Stimulated activated CD4-positive, alpha-beta T cell treated with anti-CD3 and anti-CD28 coated beads, Interleukin-12 subunit alpha, Interleukin-12 subunit beta, amount 100 ng/mL, for 24 hours (primary cell): ENCODE data around the gene DLGAP4.

Experiments used
- DNase-seq, 2 experiments: peaks; one replicate each; pipeline ENCODE4 v3.0.0-alpha.2; 2020; ENCODE audit warnings: low read depth in 2 of 2

DLGAP4 gene

DNA sequence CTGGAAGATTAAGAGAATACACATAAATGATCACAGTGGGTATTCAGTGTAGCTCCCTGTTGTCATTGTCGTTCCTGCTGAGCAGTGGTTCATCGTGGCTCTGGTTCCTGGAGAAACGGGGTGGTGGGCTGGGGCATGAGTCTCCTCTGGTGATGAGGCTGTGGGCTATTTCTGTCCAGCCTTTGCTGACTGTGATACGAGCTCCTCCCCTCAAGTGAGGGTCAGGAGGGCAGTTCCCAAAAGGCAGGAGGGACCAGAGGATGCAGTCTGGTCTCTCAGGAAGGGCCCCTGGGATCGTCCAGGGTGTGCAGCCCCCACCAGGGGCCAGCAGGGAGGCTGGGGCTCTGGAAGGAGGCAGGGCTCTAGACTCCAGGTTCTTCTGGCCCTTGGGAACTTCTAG lies 31.1 kb upstream of the DLGAP4 start:
- no peak for DNase-seq

DNA sequence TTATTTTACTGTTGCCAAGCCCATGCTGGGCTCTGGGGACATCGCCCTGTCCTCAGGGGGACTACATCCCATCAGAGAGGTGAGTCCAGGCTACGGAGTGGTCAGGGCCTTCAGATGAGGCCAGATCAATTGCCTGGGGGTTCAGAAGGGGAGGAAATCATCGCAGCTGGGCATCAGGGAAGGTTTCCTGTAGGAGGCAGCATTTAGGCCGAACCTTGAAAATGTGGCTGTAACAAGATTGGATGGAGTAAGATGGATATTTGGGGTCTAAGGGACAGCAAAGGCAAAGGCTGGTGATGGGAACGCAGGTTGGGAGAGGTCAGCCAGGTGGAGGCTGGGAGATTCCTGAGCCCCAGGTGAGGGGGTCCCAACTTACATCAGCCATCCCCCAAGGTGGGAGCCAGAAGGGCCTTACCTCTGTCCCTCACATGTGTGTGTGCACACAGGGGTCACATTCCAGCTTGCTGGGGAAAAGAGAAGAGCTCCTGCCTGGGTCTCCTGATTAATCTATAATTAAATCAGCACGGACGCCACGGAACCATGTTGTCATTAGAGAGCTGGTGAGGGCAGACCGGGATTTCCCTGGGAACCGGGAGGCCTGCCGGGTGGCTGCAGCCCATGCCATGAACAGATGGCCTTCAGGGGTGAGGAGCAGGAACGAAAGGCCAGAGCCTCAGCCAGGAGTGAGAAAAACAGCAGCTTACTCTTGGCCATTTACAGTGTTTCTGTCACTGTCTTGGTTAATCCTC lies 30.5 kb upstream of the DLGAP4 start:
- no peak for DNase-seq

DNA sequence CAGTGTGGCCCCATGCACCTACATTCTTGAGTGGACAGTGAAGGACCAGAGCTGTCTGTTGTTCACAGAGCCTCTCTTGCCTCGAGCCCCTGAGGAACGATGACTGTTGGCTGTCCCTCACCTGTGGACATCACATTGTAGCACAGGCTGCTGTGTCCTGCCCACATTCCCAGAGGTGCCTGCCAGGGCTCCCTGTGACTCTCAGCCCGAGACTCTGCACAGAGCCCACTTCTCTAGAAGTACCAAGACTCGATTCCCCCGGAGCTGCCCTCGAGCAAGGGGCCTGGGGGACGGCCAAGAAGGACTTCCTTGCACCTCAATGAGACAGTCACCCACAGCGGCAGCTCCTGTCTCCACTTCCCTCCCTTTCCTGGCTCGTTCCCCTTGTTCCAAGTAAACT lies 28.6 kb upstream of the DLGAP4 start:
- no peak for DNase-seq

DNA sequence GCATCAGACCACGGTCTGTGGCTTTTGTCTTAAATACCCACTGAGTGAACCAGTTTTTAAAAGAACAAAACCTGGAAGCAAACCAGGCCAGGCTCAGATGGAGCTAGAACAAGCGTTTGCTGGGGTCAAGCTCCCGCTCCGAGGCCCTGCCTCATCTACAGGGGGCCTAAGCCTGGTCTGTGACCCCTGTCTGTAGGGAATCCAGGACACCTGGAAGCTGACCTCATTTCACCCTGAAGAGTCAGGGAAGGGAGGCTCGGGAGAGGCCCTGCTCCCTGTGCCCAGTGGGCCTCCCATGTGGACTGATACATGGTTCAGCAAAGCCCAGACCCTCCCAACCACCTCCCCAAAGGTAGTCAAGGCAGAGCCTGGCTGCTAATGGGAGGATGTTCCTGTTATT lies 26.8 kb upstream of the DLGAP4 start:
- no peak for DNase-seq

DNA sequence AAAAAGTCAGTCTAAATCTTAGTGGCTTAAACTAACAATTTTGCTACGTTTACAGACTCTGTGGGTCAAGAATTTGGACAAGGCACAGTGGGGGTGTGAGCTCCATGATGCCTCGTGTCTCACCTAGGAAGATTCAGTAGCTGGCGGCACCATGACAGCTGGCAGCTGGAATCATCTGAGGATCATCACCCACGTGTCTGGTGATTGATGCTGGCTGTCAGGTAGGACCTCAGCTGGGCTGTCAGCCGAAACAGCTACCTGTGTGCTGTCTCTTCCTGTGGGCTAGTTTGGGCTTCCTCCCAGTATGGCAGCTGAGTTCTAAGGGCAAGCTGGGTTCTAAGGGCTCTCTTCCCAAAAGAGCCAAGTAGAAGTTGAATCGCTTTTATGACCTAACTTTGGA lies 26.4 kb upstream of the DLGAP4 start:
- DNase-seq, result no peak

DNA sequence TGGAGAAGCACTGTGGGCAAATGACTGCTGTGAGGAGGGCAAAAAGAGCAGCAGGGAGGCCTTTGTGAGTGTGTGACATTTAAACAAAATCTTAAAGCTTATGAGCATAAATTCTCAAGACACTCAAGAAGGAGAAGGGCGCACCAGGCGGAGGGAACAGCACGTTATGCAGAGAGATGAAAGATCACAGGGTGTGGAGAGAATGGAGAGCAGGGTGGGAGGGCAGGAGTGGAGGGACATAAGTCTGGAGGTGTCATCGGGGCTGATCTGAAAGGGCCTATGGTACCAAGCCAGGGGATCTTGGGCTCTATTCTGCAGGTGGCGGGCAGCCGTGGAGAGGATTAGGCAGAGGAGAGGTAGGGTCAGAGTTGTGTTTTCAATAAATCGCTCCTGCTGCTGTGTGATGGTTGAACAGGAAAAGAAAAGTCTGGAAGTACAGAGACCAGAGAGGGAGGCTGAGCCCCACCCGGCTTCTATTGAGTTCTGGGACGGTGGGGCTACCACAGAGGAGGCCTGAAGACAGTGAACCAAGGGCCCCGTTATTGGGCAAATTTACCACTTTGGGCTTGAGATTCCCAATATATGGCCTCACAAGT lies 24.3 kb upstream of the DLGAP4 start:
- no peak for DNase-seq

DNA sequence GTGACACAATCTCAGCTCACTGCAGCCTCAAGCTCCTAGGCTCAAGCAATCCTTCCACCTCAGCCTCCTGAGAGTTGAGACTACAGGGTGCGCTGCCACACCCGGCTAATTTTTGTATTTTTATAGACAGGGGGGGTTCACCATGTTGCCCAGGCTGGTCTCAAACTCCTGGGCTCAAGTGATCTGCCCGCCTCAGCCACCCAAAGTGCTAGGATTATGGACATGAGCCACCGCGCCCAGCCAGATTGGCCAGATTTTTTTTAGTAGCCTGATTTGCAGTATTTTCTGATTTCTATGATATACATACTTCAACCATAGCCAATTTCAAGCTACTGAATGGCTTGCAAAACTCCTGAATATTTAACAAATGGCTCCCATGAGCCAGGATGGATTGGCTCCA lies 21.4 kb upstream of the DLGAP4 start:
- no peak for DNase-seq

DNA sequence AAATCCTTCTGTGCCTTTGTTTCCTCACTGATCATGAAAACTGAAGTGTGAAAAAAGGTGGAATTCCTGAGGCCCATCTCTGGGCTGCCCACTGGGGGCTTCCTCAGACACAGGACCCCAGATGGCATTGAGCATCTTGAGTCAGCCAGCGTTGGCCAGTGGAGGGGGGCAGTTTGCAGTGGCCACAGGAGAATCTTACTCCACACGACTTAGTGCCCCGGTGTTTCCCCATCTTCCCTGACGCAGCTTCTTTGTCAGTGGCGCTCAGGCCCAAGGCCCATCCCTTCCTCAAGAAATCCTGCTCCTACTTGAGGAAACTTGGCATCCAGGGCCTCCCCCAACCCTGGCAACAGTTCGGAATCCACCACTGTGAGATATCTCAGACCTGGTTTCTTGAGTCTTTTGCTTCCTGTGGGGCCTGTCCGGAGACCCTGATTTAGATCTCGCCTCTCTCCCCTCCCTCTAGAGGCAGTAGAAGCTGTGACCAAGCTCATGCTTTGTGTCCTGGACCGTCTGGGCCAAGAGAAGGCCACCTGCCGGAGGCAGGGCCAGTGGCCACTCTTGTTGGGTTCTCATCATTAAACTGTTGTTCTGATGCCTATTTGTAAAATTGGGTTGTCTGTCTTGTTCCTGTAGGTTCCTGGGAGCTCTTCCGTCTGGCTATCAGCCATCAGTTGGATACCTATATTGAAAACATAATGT lies 20.2 kb upstream of the DLGAP4 start:
- no peak for DNase-seq

DNA sequence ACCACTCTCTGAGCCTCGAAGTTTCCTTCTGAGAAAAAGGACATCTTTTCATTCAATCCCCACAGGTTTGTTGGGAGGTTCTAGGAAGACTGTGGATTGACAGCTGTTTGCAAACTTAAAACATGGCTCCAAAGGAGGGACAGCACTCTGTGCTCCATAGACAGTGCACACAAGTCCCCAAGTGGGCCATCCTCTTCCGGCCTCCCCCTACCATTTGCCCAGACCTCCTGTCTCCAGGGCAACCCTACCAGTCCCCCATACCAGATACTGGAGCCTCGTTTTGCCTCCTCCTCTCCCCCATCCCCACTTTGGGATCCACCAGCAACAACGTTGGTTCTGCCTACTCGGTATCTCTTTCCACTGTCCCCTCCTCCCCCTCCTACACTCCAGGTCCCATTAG lies 8.5 kb upstream of the DLGAP4 start:
- no peak for DNase-seq

DNA sequence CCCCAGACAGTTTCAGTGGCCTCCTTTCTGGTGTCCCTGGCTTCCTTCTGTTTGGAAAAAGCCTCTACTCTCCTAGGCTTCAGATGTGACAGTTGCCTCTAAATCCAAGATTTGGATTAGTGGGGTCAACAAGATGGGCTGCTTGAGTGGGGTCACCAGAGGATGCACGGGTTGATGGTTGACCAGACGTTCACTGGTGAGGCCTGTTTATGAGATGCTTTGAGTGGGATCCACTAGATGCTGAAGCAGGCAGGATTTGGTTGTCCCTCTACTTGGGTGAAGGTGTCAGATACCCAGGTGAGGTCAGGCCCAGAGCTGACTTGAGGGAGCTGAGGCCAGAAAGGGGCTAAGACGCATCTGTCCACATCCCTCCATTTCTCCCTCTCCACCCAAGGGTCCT lies 8.1 kb upstream of the DLGAP4 start:
- DNase-seq, result no peak

DNA sequence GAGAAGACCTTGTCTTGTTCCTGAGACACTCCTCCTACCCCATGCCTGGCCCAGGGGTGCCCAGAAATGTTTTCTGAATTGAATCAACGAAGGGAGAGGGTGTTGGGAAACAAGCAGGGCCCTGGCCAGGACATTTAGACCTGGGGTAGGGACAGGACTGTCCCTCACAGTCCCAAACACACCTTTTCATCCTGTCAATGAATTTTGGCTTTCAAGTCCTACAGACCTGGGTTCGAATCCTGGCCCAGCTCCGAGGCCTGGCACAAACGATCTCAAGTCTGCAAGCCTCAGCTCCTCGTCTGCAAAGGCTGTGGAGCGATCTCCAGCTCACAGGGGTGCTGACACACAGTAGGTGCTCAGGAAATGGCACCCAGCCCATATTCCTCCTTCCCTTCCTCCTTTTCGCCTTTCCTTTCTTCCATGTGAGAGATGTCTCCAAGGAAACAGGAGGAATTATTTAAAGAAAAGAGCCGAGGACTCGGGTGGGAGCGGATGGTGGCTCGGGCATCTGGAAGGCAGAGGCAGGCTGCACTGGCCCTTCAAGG lies 7.3 kb upstream of the DLGAP4 start:
- DNase-seq, result no peak

DNA sequence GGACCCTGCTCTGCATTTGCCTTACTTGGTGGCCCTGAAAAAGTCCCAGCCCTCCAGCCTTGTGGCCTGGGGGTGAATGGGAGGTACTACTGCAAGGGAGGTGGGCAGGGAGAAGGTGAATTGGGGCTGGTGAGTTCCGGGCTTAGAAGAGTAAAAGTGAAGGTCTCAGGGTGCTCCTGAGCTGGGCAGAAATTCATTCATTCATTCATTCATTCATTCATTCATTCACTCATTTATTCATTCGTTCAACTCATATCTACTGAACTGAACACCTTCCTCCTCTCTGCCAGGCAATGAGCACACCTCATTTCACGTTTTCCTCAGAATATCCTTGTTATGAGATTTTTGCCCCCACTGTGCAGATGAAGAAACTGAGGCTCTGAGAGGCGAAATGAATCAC lies 6.7 kb upstream of the DLGAP4 start:
- DNase-seq, result no peak

DNA sequence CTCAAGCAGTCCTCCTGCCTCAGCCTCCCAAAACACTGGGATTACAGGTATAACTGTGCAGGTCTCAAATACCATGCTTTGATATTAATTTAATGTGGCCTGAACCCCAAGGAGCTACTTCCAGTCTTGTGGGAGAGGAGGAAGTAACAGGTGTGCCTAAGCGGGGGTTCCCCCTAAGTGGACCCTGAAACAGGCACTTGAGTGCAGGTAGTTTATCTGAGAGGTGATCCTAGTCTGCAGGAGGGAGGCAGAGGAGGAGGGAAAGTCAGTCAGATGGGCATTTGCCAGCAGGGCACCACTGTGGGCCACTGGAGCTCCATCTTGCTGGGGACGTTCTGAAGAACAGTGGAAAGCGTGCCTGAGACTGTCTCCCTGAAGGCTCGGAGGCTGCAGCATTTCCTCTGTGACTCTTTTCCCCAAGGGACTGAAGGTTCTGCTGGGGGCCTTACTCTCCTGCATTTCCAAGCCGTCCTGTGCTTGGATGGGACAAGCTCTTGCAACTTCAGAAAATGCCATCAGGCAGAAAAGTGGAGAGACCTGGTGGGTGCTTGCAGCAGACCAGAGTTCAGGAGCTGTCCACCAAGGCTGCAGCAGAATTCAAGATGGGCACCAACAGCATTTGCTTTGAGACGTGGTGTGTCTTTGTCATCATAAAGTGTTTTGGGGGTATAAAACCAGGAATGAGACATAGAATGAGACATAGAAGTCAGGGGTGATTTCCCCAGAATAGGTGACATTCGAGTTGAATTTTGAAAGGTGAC lies 4.6 kb upstream of the DLGAP4 start:
- no peak for DNase-seq

DNA sequence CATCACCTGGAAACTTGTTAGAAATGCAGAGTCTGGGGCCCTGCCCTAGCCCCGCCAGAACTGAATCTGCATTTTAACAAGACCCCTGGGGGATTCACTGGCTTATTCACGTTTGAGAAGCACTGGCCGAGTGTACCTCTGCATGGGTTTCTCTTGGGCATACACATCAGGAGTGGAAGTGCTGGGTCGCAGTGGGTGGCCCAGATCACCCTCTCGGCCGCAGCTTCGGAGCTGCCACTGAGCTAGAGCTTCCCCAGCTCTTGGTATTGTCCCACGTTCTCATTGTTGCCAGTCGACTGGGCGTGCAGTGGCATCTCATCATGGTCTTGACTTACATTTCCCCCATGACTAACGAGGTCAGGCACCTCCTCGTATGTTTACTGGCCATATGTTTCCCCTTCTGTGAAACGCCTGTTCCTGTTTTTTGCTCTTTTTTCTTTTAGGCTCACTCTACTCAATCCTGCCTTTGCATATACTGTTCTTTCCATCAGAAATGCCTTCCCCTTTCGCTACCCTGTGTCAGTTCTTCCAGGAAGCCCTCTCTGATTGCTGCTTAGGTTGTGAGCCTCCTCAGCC lies 3.0 kb upstream of the DLGAP4 start:
- DNase-seq, result no peak

DNA sequence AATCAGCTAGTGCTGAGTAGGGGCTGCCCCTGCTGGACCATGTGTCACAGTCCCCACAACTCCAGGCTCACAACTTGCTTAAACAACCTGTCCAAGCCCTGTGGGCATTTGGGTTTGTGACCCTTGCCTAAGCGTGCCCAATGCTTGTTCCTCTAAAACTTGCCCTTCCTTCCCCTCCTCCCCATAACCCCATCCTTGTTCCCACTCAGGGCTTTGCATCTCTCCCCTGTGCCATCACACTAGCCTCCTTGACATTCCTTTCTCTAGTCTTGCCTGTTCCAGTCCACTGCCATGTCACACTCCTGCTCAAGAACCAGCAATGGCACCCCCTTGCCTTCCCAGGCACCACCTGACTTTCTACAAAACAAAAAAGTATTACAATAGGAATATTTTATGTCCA lies 2.3 kb upstream of the DLGAP4 start:
- DNase-seq, result no peak

DNA sequence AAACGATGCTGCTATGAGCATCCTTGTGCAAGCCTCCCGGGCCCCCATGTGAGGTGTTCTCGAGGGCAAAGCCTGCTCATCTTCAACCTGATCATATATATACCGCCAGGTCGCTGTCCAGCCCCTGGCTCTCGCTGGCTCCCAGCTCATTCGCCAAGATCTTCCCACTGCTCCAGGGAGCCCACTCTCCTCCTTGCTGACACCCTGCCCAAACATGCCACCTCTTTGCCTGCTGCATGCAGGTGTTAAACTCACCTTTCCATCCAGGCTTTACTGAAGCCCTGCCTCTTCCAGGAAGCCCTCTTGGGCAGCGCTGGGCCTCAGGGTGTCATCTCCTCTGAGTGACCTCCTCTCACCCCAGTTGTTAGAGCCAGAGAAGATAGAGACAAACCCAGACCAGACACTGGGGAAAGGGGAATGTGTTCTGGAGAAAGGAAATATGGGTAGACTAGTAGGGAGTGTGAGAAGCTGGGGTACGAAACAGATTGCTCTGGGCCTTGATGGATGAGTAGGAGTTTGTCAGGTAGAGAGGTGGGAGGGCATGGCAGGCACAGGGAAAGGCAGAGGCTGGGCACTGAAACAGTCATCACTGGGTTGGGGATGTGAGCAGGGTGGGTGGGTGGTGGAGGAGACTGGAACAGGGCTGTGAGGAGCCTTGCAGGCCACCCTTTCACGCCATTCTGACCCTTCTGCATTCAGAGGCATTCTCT lies 1.2 kb upstream of the DLGAP4 start:
- no peak for DNase-seq

DNA sequence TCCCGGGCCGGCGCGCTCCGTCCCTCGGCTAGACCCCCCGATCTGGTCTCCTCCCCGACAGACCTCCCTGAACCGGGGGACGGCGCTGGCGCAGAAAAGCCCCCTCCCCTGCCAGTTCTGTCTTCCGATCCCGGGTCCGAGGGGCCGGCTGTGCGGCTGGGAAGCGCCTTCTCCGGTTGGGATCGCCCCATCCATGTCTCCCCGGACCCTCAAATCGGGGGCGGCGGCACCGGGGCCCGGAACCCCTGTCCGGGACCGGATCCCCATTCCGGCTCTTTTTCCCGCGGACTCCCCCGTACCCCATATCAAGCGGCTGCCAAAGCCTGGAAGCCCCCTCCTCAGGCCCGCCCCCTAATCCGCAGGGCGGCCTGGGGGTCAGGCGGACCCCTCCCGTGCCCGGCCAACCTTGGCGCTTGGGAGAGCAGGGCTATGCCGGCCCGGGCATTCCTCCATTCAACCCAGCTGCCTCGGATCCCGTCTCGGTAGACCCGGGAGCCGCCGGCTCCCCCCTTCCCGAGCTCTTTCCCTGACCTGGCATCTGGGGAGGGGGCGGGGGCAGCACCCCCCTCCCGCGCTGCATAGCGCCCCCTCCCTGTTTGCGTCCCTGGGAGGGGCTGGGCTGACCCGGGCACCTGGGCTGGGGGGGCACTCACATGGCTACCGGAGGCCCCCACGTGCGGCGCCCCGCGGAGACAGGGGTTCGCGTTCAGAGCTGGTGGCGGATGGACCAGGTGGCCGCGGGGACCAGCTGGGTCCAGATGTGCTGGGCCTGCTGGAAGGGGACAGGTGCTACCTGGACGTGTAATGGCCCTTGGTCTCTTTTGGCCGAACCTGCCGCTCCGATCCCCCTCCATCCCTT lies 643 bp downstream of the DLGAP4 start:
- no peak for DNase-seq

DNA sequence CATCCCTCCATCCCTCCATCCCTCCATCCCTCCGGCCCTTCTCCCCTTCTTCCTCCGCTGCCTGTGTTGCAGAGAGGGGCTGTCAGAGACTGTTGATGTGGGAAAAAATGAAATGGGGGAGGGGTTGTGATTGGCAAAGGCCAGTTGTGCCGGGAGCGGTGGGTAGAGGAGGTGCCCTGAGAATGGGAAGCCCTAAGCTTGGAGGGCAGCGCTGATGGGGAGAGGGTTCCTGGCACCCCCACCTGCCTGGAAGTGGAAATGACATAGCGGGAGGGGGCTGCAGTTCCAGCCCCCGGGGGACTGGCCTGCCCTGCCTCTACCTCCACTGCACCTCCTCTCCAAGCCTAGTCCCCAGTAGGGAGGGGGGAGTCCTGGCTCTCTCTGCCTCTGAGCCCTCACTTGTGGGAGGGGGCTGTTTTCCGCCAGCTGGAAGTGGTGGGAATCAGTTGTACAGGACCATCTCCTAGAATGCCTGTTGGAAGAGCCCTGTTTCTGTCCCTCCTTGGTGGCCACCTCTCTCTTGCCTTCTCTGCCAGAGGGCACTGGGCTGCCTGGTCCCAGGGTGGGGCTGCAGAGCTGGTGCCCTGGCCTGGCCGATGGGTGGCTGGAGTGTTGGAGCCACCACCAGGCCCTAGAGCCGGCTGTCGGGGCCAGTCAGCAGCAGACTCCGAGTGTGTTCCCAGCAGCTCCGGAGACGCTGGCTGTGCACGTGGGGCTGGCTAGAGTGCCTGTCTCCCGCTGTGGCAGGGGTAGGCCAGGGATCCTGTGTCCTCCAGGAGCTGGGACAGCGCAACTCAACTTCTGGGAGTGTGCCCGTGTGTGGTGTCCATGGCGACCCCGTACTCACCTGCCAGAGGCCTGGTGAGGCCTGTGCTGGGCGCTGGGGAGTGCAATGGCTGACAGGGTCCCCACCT lies 1.5 kb downstream of the DLGAP4 start:
- DNase-seq, result no peak

DNA sequence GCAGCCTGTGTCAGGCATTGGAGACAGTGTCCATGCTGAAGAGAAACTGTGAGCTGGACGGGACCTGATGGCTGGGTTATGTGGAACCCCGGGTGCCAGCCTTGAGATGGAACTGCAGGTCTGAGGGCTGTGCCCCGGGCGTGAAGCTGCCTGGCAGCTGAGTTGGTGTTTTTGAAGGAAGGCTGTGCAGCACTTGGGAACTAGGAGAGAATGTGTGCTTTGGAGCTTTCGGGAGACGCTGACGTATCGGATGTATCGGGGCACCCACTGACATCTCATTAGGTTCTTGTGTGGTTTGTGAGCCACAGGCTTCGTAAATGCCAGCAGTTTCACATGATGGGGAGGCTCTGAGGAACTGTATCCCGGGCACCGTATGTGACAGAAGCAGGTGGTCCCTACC lies 2.2 kb downstream of the DLGAP4 start:
- no peak for DNase-seq
